ENCODE results near the gene GIMAP7.
"Not testable (repeated sequence)": the region's sequence is repeated elsewhere in the genome, so short reads cannot be mapped to it uniquely, and the experiment has no call there.

GIMAP7 gene

DNA sequence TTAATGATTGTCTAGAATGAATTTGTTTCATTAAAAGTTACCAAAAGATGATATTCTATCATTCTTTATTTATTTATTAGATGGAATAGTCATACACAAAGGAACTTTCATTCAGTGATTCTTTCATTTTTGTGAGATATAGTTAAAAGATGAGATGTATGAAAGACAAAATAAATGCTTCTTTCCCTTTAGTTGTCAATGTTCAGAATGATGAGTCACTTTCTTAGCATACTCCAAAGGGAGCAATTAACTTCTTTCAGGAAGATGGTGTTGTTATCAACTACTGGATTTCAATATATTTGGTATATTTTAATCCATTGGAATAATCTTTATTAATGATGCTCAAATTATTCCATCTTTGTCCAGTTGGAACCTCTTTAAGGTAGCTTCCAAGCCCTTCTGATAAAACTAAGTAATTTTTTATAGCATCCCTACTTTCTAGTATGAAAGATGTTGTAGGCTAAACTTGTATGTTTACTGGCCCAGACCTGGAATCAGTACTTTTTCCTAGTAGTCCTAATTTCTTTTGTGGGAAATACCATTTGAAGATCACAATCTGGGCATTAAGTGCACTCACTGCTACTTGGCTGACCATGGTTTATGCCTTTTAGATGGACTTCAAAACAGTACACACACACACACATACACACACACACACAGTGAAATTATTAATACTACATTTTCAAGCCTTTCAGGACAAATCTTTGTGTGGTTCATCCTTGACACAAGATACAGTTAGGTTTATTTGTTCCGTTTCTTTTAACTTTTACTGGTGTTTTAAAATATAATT is 2.5 kb downstream of the GIMAP7 start:
- TF ChIP-seq HDGF (IDR thresholded peaks at IDR 0.05; ENCODE audit: borderline replicate concordance) (no peak), L3MBTL2 (conservative IDR thresholded peaks at IDR 0.05) (no peak), BHLHE40 (IDR thresholded peaks at IDR 0.05; ENCODE audit: borderline replicate concordance) (no peak), FOXM1 (IDR thresholded peaks at IDR 0.05; ENCODE audit: borderline replicate concordance) (no peak), ARNT (IDR thresholded peaks at IDR 0.05) (no peak), SUZ12 (IDR thresholded peaks at IDR 0.05) (no peak), LEF1 (IDR thresholded peaks at IDR 0.05; ENCODE audit: borderline replicate concordance) (no peak)
- POLR2A ChIA-PET = no interaction called here

DNA sequence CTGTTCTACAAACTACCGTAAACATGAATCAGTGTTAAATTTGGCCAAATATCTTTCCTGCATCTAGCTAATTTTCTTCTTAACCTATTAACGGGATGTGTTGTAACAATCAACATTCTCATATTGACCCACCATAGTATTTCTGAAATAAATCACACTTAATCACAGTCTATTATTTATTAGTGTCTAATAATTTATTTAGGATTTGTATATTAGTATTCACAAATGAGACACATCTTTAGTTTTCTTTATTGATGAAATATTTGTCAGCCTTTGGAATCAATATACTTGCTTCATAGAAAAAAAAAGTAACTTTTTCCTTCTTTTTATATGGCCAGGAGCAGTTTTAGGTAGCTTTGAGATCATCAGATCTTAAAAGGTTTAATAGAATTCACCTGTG is 4.6 kb downstream of the GIMAP7 start:
- TF ChIP-seq ARNT (IDR thresholded peaks at IDR 0.05) = no peak
- no peak for TF ChIP-seq FOXA1 (IDR thresholded peaks at IDR 0.05)
- TF ChIP-seq SP1 (IDR thresholded peaks at IDR 0.05) = no peak
- TF ChIP-seq BHLHE40 (IDR thresholded peaks at IDR 0.05; ENCODE audit: borderline replicate concordance) = no peak
- TF ChIP-seq L3MBTL2 (conservative IDR thresholded peaks at IDR 0.05) = no peak
- no peak for TF ChIP-seq ZNF384 (IDR thresholded peaks at IDR 0.05)
- DNase-seq (ENCODE audit: extremely low spot score) = no peak
- CTCF ChIA-PET = no interaction called here
- POLR2A ChIA-PET = no interaction called here

More for the DNA sequence above, 2.5 kb downstream of the GIMAP7 start:
- CTCF ChIA-PET = no interaction called here
- DNase-seq (ENCODE audit: extremely low spot score) = no peak

DNA sequence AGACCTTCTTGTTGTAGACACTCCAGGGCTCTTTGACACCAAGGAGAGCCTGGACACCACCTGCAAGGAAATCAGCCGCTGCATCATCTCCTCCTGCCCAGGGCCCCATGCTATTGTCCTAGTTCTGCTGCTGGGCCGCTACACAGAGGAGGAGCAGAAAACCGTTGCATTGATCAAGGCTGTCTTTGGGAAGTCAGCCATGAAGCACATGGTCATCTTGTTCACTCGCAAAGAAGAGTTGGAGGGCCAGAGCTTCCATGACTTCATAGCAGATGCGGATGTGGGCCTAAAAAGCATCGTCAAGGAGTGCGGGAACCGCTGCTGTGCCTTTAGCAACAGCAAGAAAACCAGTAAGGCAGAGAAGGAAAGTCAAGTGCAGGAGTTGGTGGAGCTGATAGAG is 5.5 kb downstream of the GIMAP7 start:
- no peak for DNase-seq (ENCODE audit: extremely low spot score)

DNA sequence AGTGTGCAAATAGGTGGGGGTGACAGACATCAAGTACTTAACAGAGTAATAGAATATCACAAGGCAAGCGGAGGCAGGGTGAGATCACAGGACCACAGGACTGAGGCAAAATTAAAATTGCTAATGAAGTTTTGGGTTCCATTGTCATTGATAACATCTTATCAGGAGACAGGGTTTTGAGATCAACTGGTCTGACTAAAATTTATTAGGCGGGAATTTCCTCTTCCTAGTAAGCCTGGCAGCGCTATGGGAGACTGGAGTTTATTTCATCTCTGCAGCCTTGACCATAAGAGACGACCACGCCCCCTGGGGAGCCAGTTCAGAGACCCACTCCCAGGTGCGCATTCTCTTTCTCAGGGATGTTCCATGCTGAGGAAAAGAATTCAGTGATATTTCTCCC is 8.3 kb downstream of the GIMAP7 start:
- CTCF ChIA-PET; POLR2A ChIA-PET; DNase-seq (ENCODE audit: extremely low spot score): not testable (repeated sequence)

More for the DNA sequence above, 5.5 kb downstream of the GIMAP7 start:
- ChIA-PET CTCF (no interaction called here), POLR2A (no interaction called here)
- TF ChIP-seq HDGF (IDR thresholded peaks at IDR 0.05; ENCODE audit: borderline replicate concordance) (no peak), LEF1 (IDR thresholded peaks at IDR 0.05; ENCODE audit: borderline replicate concordance) (no peak), FOXK2 (IDR thresholded peaks at IDR 0.05) (no peak), FOXM1 (IDR thresholded peaks at IDR 0.05; ENCODE audit: borderline replicate concordance) (no peak), BHLHE40 (IDR thresholded peaks at IDR 0.05; ENCODE audit: borderline replicate concordance) (no peak), CTBP1 (IDR thresholded peaks at IDR 0.05; ENCODE audit: borderline replicate concordance) (no peak), ZNF384 (IDR thresholded peaks at IDR 0.05) (no peak), SP1 (IDR thresholded peaks at IDR 0.05) (no peak), TARDBP (IDR thresholded peaks at IDR 0.05) (no peak), ELF4 (IDR thresholded peaks at IDR 0.05) (no peak), ARNT (IDR thresholded peaks at IDR 0.05) (no peak), FOXA1 (IDR thresholded peaks at IDR 0.05) (no peak), NFRKB (IDR thresholded peaks at IDR 0.05) (no peak), L3MBTL2 (conservative IDR thresholded peaks at IDR 0.05) (no peak), SUZ12 (IDR thresholded peaks at IDR 0.05) (no peak)
- TF ChIP-seq, protein P1, sequence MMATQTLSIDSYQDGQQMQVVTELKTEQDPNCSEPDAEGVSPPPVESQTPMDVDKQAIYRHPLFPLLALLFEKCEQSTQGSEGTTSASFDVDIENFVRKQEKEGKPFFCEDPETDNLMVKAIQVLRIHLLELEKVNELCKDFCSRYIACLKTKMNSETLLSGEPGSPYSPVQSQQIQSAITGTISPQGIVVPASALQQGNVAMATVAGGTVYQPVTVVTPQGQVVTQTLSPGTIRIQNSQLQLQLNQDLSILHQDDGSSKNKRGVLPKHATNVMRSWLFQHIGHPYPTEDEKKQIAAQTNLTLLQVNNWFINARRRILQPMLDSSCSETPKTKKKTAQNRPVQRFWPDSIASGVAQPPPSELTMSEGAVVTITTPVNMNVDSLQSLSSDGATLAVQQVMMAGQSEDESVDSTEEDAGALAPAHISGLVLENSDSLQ (IDR thresholded peaks at IDR 0.05) = no peak

DNA sequence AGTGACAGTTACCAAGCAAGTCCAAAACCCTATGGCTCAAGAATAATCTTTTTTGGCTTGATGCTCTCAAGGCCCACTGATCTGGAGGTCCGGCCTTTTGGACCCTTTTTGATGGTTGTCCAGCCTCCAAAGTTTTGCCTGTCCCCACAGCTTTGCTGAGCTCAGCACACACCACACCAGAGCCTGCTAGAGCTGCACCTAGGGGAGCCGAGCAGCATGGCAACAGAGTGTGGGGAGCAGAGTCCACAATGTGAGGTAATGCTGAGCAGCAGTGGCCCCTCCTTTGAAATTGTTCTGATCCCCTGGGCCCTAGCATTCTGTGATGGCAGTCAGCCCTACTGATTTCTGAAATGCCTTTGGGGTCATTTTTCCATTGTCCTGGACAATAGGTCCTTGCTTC is 9.3 kb downstream of the GIMAP7 start:
- ChIA-PET POLR2A (no interaction called here), CTCF (no interaction called here)
- DNase-seq (ENCODE audit: extremely low spot score) = no peak
- TF ChIP-seq, protein P1 (IDR thresholded peaks at IDR 0.05) = no peak
- TF ChIP-seq SUZ12 (IDR thresholded peaks at IDR 0.05) = no peak
- no peak for TF ChIP-seq LEF1 (IDR thresholded peaks at IDR 0.05; ENCODE audit: borderline replicate concordance)
- TF ChIP-seq CTBP1 (IDR thresholded peaks at IDR 0.05; ENCODE audit: borderline replicate concordance) = no peak

DNA sequence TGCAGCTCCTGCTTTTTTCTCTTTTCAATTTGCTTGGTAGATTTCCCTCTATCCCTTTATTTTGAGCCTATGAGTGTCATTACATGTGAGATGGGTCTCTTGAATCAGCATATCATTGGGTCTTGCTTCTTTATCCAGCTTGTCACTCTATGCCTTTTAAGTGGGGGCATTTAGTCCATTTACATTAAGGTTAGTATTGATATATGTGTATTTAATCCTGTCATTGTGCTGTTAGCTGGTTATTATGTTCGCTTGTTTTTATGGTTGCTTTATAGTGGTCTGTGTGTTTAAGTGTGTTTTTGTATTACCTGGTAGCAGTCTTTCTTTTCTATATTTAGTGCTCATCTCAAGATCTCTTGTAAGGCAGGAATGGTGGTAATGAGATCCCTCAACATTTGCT is 17.0 kb downstream of the GIMAP7 start:
- POLR2A ChIA-PET = no interaction called here
- no peak for DNase-seq (ENCODE audit: extremely low spot score)
- CTCF ChIA-PET = no interaction called here
- TF ChIP-seq ELF4 (IDR thresholded peaks at IDR 0.05) (no peak), L3MBTL2 (conservative IDR thresholded peaks at IDR 0.05) (no peak), FOXM1 (IDR thresholded peaks at IDR 0.05; ENCODE audit: borderline replicate concordance) (no peak), LEF1 (IDR thresholded peaks at IDR 0.05; ENCODE audit: borderline replicate concordance) (no peak), ZNF384 (IDR thresholded peaks at IDR 0.05) (no peak), BHLHE40 (IDR thresholded peaks at IDR 0.05; ENCODE audit: borderline replicate concordance) (no peak), CTBP1 (IDR thresholded peaks at IDR 0.05; ENCODE audit: borderline replicate concordance) (no peak), NFRKB (IDR thresholded peaks at IDR 0.05) (no peak), HDGF (IDR thresholded peaks at IDR 0.05; ENCODE audit: borderline replicate concordance) (no peak), TARDBP (IDR thresholded peaks at IDR 0.05) (no peak), SP1 (IDR thresholded peaks at IDR 0.05) (no peak), FOXK2 (IDR thresholded peaks at IDR 0.05) (no peak)
- TF ChIP-seq, protein P1 (IDR thresholded peaks at IDR 0.05) = no peak

DNA sequence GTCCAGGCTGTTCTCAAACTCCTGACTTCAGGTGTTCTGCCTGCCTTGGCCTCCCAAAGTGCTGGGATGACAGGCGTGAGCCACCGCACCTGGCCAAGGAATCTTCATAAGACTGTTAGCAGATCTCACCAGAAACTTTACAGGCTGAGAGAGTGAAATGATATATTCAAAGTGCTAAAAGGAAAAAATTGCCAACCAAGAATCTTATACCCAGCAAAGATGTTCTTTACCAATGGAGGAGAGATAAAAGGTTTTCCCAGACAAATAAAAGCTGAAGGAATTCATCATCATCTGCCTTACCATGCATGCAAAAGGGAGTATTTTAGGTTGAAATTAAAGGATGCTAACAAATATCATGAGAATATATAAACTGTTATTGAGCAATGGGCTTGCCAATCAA is 23.6 kb downstream of the GIMAP7 start:
- CTCF ChIA-PET = interaction anchor here (0.8 kb wide), 1 partner anchor 73 kb away, joined by 3 read pairs; no protein-coding TSS in a partner anchor
- POLR2A ChIA-PET = no interaction called here
- no peak for DNase-seq (ENCODE audit: extremely low spot score)
- TF ChIP-seq LEF1 (IDR thresholded peaks at IDR 0.05; ENCODE audit: borderline replicate concordance) = no peak
- TF ChIP-seq NFRKB (IDR thresholded peaks at IDR 0.05) = no peak
- no peak for TF ChIP-seq SUZ12 (IDR thresholded peaks at IDR 0.05)
- no peak for TF ChIP-seq HDGF (IDR thresholded peaks at IDR 0.05; ENCODE audit: borderline replicate concordance)
- TF ChIP-seq FOXK2 (IDR thresholded peaks at IDR 0.05) = no peak
- TF ChIP-seq, protein P1 (IDR thresholded peaks at IDR 0.05) = no peak
- TF ChIP-seq TARDBP (IDR thresholded peaks at IDR 0.05) = no peak
- TF ChIP-seq SP1 (IDR thresholded peaks at IDR 0.05) = no peak
- TF ChIP-seq CTBP1 (IDR thresholded peaks at IDR 0.05; ENCODE audit: borderline replicate concordance) = no peak
- TF ChIP-seq L3MBTL2 (conservative IDR thresholded peaks at IDR 0.05) = no peak
- no peak for TF ChIP-seq ZNF384 (IDR thresholded peaks at IDR 0.05)
- no peak for TF ChIP-seq BHLHE40 (IDR thresholded peaks at IDR 0.05; ENCODE audit: borderline replicate concordance)
- no peak for TF ChIP-seq FOXM1 (IDR thresholded peaks at IDR 0.05; ENCODE audit: borderline replicate concordance)
- TF ChIP-seq ELF4 (IDR thresholded peaks at IDR 0.05) = no peak
- no peak for TF ChIP-seq FOXA1 (IDR thresholded peaks at IDR 0.05)
- no peak for TF ChIP-seq ARNT (IDR thresholded peaks at IDR 0.05)

Data from HEK293T (cell line).